Breast epithelium (tissue), 4 donors: Measurements from ENCODE around the gene PROK1. TPM values are rescaled to one million over a fixed set of nuclear protein-coding genes. Genes with fewer than 3 reads are reported as not detected.

Source experiments
- DNase-seq, 2 donors: peaks; one replicate each; pipeline ENCODE4 v3.0.0-alpha.2; 2019; ENCODE audit warnings: low spot score in 2 of 2
- H3K27ac ChIP-seq, 2 donors: fragments of 200-600 bp; sonication (generic) in 1 of 2; one replicate each; pipeline ENCODE4 v1.5.1; 2016 to 2019; ENCODE audit warnings: mild to moderate bottlenecking in 1 of 2
- H3K27me3 ChIP-seq, 2 donors: fragments of 200-600 bp; sonication (generic) in 1 of 2; one replicate each; pipeline versions ENCODE4 v1.5.1 to v1.6.0; 2017 to 2019; ENCODE audit warnings: control low read depth in 1 of 2, mild to moderate bottlenecking in 1 of 2
- H3K36me3 ChIP-seq: fragments of 200-600 bp; one replicate; pipeline ENCODE4 v1.5.1; 2019
- H3K4me1 ChIP-seq, 2 donors: fragments of 200-600 bp; sonication (generic); one replicate each; pipeline ENCODE4 v1.5.1; 2016 to 2019; ENCODE audit warnings: control low read depth in 1 of 2
- H3K4me3 ChIP-seq, 3 donors: fragments of 200-600 bp; sonication (generic); 1 replicate in 2 of 3; 2 replicates in 1 of 3; pipeline ENCODE4 v1.5.1; 2016 to 2019; ENCODE audit warnings: mild to moderate bottlenecking in 3 of 3, moderate library complexity in 2 of 3
- H3K9me3 ChIP-seq, 2 donors: fragments of 200-600 bp; sonication (generic) in 1 of 2; one replicate each; pipeline ENCODE4 v1.5.1; 2016 to 2019; ENCODE audit warnings: control low read depth in 1 of 2
- POLR2A ChIP-seq: fragments of 450-650 bp; IDR thresholded peaks from one replicate; pipeline ENCODE4 v1.6.1; 2016; ENCODE audit warnings: antibody characterized with exemption, mild to moderate bottlenecking, moderate library complexity
- POLR2AphosphoS5 ChIP-seq, 3 donors: sonication (generic); formaldehyde crosslinking; IDR thresholded peaks; one replicate each; pipeline ENCODE4 v1.6.1; 2017; ENCODE audit warnings: antibody characterized with exemption in 3 of 3
- intact Hi-C: fragments of 100-400 bp; cut with DNase I; formaldehyde crosslinking; loops from one replicate; pipeline ENCODE4 v1.15.1; 2023; ENCODE audit warnings: low total_unique reads
- total RNA-seq, 3 donors: library from RNA; depleted of rRNA; stranded (reverse); fragments of >200 nt; gene quantifications; one replicate each; pipeline ENCODE4 v1.1.0, GENCODE V29; 2016
- TF ChIP-seq, protein P1 (sequence below), 3 donors: fragments of 450-650 bp; IDR thresholded peaks; one replicate each; pipeline ENCODE4 v1.5.1; 2016 to 2017; ENCODE audit warnings: antibody characterized with exemption in 3 of 3, mild to moderate bottlenecking in 3 of 3, moderate library complexity in 3 of 3

Gene PROK1
- total RNA-seq, 3 donors from 2014 or later = 0.66 to 42.9 (median 0.73) TPM

DNA sequence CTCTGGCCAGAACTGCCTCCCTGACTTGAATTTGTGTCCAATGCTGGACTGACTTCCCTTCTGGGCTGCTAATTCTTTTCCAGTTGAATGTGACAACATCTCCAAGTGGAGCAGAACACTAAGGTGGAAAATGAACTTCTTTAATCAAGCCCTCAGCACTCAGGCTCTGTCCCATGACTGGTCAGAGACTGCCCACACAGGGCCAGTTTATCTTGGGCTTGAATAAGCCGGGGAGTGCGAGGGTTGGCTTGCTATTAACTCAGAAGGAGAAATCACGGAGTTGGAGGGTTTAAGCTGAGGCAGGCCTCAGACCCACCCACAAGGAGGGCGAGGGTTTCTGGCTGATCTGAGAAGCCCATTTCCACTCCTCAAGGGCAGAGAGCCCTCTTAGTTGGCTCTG lies 55.6 kb downstream of the PROK1 start:
- Histone ChIP-seq H3K9me3 (no peaks in the 10 kb centered on the region), H3K27me3 (no peaks in the 10 kb centered on the region), H3K4me1 (no peaks in the 10 kb centered on the region), H3K27ac (no peak overlapping the region), H3K4me3 (no peak overlapping the region), H3K36me3 (no peaks in the 10 kb centered on the region)
- DNase-seq = no peak
- intact Hi-C loops = no loop called here
- TF ChIP-seq POLR2AphosphoS5 (IDR thresholded peaks at IDR 0.05) (no peak), POLR2A (no peak)
- TF ChIP-seq, protein P1, sequence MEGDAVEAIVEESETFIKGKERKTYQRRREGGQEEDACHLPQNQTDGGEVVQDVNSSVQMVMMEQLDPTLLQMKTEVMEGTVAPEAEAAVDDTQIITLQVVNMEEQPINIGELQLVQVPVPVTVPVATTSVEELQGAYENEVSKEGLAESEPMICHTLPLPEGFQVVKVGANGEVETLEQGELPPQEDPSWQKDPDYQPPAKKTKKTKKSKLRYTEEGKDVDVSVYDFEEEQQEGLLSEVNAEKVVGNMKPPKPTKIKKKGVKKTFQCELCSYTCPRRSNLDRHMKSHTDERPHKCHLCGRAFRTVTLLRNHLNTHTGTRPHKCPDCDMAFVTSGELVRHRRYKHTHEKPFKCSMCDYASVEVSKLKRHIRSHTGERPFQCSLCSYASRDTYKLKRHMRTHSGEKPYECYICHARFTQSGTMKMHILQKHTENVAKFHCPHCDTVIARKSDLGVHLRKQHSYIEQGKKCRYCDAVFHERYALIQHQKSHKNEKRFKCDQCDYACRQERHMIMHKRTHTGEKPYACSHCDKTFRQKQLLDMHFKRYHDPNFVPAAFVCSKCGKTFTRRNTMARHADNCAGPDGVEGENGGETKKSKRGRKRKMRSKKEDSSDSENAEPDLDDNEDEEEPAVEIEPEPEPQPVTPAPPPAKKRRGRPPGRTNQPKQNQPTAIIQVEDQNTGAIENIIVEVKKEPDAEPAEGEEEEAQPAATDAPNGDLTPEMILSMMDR (IDR thresholded peaks at IDR 0.05) = no peak

Other genes with a start within 250 kb of the PROK1 start
- gene KCNC4, start 240.8 kb upstream of the PROK1 start, total RNA-seq = 10 to 100 TPM in 1 of 3 donors, 1 to 10 TPM in 2; 3.8 to 12.6 (median 5.2) TPM
- gene RBM15, start 111.8 kb upstream of the PROK1 start, total RNA-seq = 10 to 100 TPM; 33.4 to 47.1 (median 35.4) TPM
- 10 to 100 TPM in 2 of 3 donors, under 1 TPM in 1; 0.96 to 31.5 (median 14.4) TPM for gene SLC16A4, start 60.1 kb upstream of the PROK1 start, total RNA-seq
- gene LAMTOR5, start 43.5 kb upstream of the PROK1 start, total RNA-seq = 100 to 1,000 TPM; 102 to 117 (median 109) TPM
- gene KCNA10, start 68.0 kb downstream of the PROK1 start, total RNA-seq = not detected
- 10 to 100 TPM in 1 of 3 donors, under 1 TPM in 2; 0.33 to 13.8 (median 0.59) TPM for gene KCNA2, start 155.2 kb downstream of the PROK1 start, total RNA-seq
- gene KCNA3, start 223.8 kb downstream of the PROK1 start, total RNA-seq = 1 to 10 TPM in 2 of 3 donors, under 1 TPM in 1; 0.96 to 3.9 (median 2.2) TPM